Activated T-cell treated with anti-CD3 and anti-CD28 coated beads for 1 hour (primary cell): Measurements from ENCODE around the gene SF3B3.

ENCODE experiments used
- DNase-seq: peaks from one replicate; pipeline ENCODE4 v3.0.0-alpha.2; 2020; ENCODE audit warnings: low read depth

The SF3B3 gene

GRCh38 chr16:70590722-70591415 is 67.3 kb downstream of the SF3B3 start:
- DNase-seq = no peak

GRCh38 chr16:70591615-70592014 is 68.0 kb downstream of the SF3B3 start:
- DNase-seq = no peak

- DNase-seq = no peak
Observed at GRCh38 chr16:70592106-70592571, 68.5 kb downstream of the SF3B3 start.

- no peak for DNase-seq
Observed at GRCh38 chr16:70593544-70593943, 69.9 kb downstream of the SF3B3 start.

- no peak for DNase-seq
Observed at GRCh38 chr16:70594569-70594968, 71.0 kb downstream of the SF3B3 start.

- DNase-seq = no peak
Observed at GRCh38 chr16:70597135-70597835, 73.7 kb downstream of the SF3B3 start.

- no peak for DNase-seq
Observed at GRCh38 chr16:70598937-70599503, 75.4 kb downstream of the SF3B3 start.

GRCh38 chr16:70600730-70601129 is 77.1 kb downstream of the SF3B3 start:
- no peak for DNase-seq

GRCh38 chr16:70601576-70602575 is 78.3 kb downstream of the SF3B3 start:
- DNase-seq = no peak

GRCh38 chr16:70602831-70603230 is 79.2 kb downstream of the SF3B3 start:
- no peak for DNase-seq

GRCh38 chr16:70604407-70605282 is 81.0 kb downstream of the SF3B3 start:
- no peak for DNase-seq

GRCh38 chr16:70605283-70605657 is 81.7 kb downstream of the SF3B3 start:
- no peak for DNase-seq

- DNase-seq = no peak
Observed at GRCh38 chr16:70608521-70608920, 84.9 kb downstream of the SF3B3 start.

GRCh38 chr16:70610273-70611223 is 86.9 kb downstream of the SF3B3 start:
- DNase-seq = no peak

GRCh38 chr16:70611224-70611598 is 87.6 kb downstream of the SF3B3 start:
- DNase-seq = no peak

- DNase-seq = no peak
Observed at GRCh38 chr16:70611785-70612303, 88.2 kb downstream of the SF3B3 start.

- no peak for DNase-seq
Observed at GRCh38 chr16:70612931-70613330, 89.3 kb downstream of the SF3B3 start.

GRCh38 chr16:70614208-70614951 is 90.8 kb downstream of the SF3B3 start:
- DNase-seq = no peak

- no peak for DNase-seq
Observed at GRCh38 chr16:70615945-70616344, 92.3 kb downstream of the SF3B3 start.
